Activated naive CD4-positive, alpha-beta T cell treated with anti-CD3 and anti-CD28 coated beads, Interleukin-2, amount 50 U/mL, for 24 hours (primary cell): ENCODE results near the gene SFRP5.

ENCODE experiments used
- H3K27ac Mint-ChIP-seq: one replicate; pipeline ENCODE4 v1.8.0; 2021; ENCODE audit warnings: mild to moderate bottlenecking, mixed read lengths
- H3K27me3 Mint-ChIP-seq: one replicate; pipeline ENCODE4 v1.8.0; 2021; ENCODE audit warnings: mixed read lengths
- H3K36me3 Mint-ChIP-seq: one replicate; pipeline ENCODE4 v1.8.0; 2021; ENCODE audit warnings: mixed read lengths
- H3K4me1 Mint-ChIP-seq: one replicate; pipeline ENCODE4 v1.8.0; 2021; ENCODE audit warnings: mixed read lengths
- H3K4me3 Mint-ChIP-seq: one replicate; pipeline ENCODE4 v1.8.0; 2021; ENCODE audit warnings: mild to moderate bottlenecking, mixed read lengths
- H3K9me3 Mint-ChIP-seq: one replicate; pipeline ENCODE4 v1.8.0; 2021; ENCODE audit warnings: mixed read lengths

Gene SFRP5

GRCh38 chr10:97777143-97777542 lies 5.3 kb upstream of the SFRP5 start:
- H3K4me3 Mint-ChIP-seq, result no peak overlapping the region
- no peaks in the 10 kb centered on the region for H3K9me3 Mint-ChIP-seq
- no peak overlapping the region for H3K27ac Mint-ChIP-seq
- H3K27me3 Mint-ChIP-seq, result peaks cover 6% of the 10 kb centered on the region
- peaks cover 26% of the 10 kb centered on the region for H3K4me1 Mint-ChIP-seq
- no peaks in the 10 kb centered on the region for H3K36me3 Mint-ChIP-seq

- no peaks in the 10 kb centered on the region for H3K9me3 Mint-ChIP-seq
- H3K4me1 Mint-ChIP-seq, result peaks cover 10% of the 10 kb centered on the region
- no peaks in the 10 kb centered on the region for H3K36me3 Mint-ChIP-seq
- peaks cover 20% of the 10 kb centered on the region for H3K27me3 Mint-ChIP-seq
- H3K27ac Mint-ChIP-seq, result no peak overlapping the region
- H3K4me3 Mint-ChIP-seq, result no peak overlapping the region
Measured at GRCh38 chr10:97774811-97775294, 3.1 kb upstream of the SFRP5 start.

GRCh38 chr10:97773096-97773495 lies 1.3 kb upstream of the SFRP5 start:
- no peak overlapping the region for H3K4me3 Mint-ChIP-seq

GRCh38 chr10:97771055-97771891 lies 526 bp downstream of the SFRP5 start:
- Mint-ChIP-seq H3K4me3 (peak overlapping the region; percentile 77), H3K27me3 (peaks cover 27% of the 10 kb centered on the region), H3K4me1 (peaks cover 10% of the 10 kb centered on the region), H3K36me3 (peaks cover 2% of the 10 kb centered on the region), H3K9me3 (no peaks in the 10 kb centered on the region), H3K27ac (no peak overlapping the region)

More at GRCh38 chr10:97773096-97773495, 1.3 kb upstream of the SFRP5 start:
- H3K27me3 Mint-ChIP-seq, result peaks cover 27% of the 10 kb centered on the region
- H3K36me3 Mint-ChIP-seq, result peaks cover 2% of the 10 kb centered on the region
- no peaks in the 10 kb centered on the region for H3K9me3 Mint-ChIP-seq
- H3K27ac Mint-ChIP-seq, result no peak overlapping the region
- H3K4me1 Mint-ChIP-seq, result peaks cover 10% of the 10 kb centered on the region

GRCh38 chr10:97770255-97770654 lies 1.5 kb downstream of the SFRP5 start:
- peak overlapping the region; percentile 73 for H3K4me3 Mint-ChIP-seq
- H3K27me3 Mint-ChIP-seq, result peaks cover 27% of the 10 kb centered on the region
- no peaks in the 10 kb centered on the region for H3K9me3 Mint-ChIP-seq
- peaks cover 10% of the 10 kb centered on the region for H3K4me1 Mint-ChIP-seq
- peaks cover 2% of the 10 kb centered on the region for H3K36me3 Mint-ChIP-seq
- H3K27ac Mint-ChIP-seq, result no peak overlapping the region

- Mint-ChIP-seq H3K4me3 (no peak overlapping the region), H3K9me3 (no peaks in the 10 kb centered on the region), H3K36me3 (peaks cover 4% of the 10 kb centered on the region), H3K27me3 (peaks cover 27% of the 10 kb centered on the region), H3K27ac (no peak overlapping the region), H3K4me1 (peaks cover 15% of the 10 kb centered on the region)
Measured at GRCh38 chr10:97768322-97769315, 3.2 kb downstream of the SFRP5 start.

- Mint-ChIP-seq H3K9me3 (no peaks in the 10 kb centered on the region), H3K27me3 (peaks cover 22% of the 10 kb centered on the region), H3K27ac (no peak overlapping the region), H3K36me3 (peaks cover 4% of the 10 kb centered on the region), H3K4me1 (peaks cover 13% of the 10 kb centered on the region), H3K4me3 (no peak overlapping the region)
Measured at GRCh38 chr10:97766996-97767924, 4.5 kb downstream of the SFRP5 start.

GRCh38 chr10:97766106-97766810 lies 5.5 kb downstream of the SFRP5 start:
- Mint-ChIP-seq H3K36me3 (peaks cover 4% of the 10 kb centered on the region), H3K4me1 (peaks cover 10% of the 10 kb centered on the region), H3K4me3 (no peak overlapping the region), H3K27me3 (peaks cover 19% of the 10 kb centered on the region), H3K9me3 (no peaks in the 10 kb centered on the region), H3K27ac (no peak overlapping the region)

GRCh38 chr10:97765201-97765600 lies 6.6 kb downstream of the SFRP5 start:
- H3K36me3 Mint-ChIP-seq, result peaks cover 4% of the 10 kb centered on the region
- H3K9me3 Mint-ChIP-seq, result no peaks in the 10 kb centered on the region
- peaks cover 5% of the 10 kb centered on the region for H3K4me1 Mint-ChIP-seq
- H3K27me3 Mint-ChIP-seq, result peaks cover 10% of the 10 kb centered on the region
- H3K4me3 Mint-ChIP-seq, result no peak overlapping the region
- no peak overlapping the region for H3K27ac Mint-ChIP-seq

GRCh38 chr10:97764519-97764931 lies 7.3 kb downstream of the SFRP5 start:
- Mint-ChIP-seq H3K9me3 (no peaks in the 10 kb centered on the region), H3K27ac (no peak overlapping the region), H3K27me3 (peaks cover 5% of the 10 kb centered on the region), H3K4me1 (peaks cover 5% of the 10 kb centered on the region), H3K36me3 (peaks cover 4% of the 10 kb centered on the region), H3K4me3 (no peak overlapping the region)

GRCh38 chr10:97763947-97764346 lies 7.9 kb downstream of the SFRP5 start:
- H3K27me3 Mint-ChIP-seq, result peaks cover 3% of the 10 kb centered on the region
- H3K36me3 Mint-ChIP-seq, result peaks cover 4% of the 10 kb centered on the region
- no peaks in the 10 kb centered on the region for H3K9me3 Mint-ChIP-seq
- no peak overlapping the region for H3K4me3 Mint-ChIP-seq
- H3K4me1 Mint-ChIP-seq, result peaks cover 5% of the 10 kb centered on the region
- no peak overlapping the region for H3K27ac Mint-ChIP-seq

GRCh38 chr10:97763411-97763810 lies 8.4 kb downstream of the SFRP5 start:
- Mint-ChIP-seq H3K27ac (peak overlapping the region; percentile 68), H3K36me3 (peaks cover 4% of the 10 kb centered on the region), H3K4me1 (peaks cover 5% of the 10 kb centered on the region), H3K27me3 (peaks cover 3% of the 10 kb centered on the region), H3K9me3 (no peaks in the 10 kb centered on the region), H3K4me3 (no peak overlapping the region)

GRCh38 chr10:97762816-97763215 lies 9.0 kb downstream of the SFRP5 start:
- Mint-ChIP-seq H3K27me3 (no peaks in the 10 kb centered on the region), H3K4me3 (no peak overlapping the region), H3K4me1 (peaks cover 5% of the 10 kb centered on the region), H3K27ac (no peak overlapping the region), H3K9me3 (no peaks in the 10 kb centered on the region), H3K36me3 (peaks cover 2% of the 10 kb centered on the region)

GRCh38 chr10:97762056-97762455 lies 9.7 kb downstream of the SFRP5 start:
- Mint-ChIP-seq H3K27ac (no peak overlapping the region), H3K27me3 (no peaks in the 10 kb centered on the region), H3K9me3 (no peaks in the 10 kb centered on the region), H3K4me3 (no peak overlapping the region), H3K4me1 (peaks cover 5% of the 10 kb centered on the region), H3K36me3 (peaks cover 2% of the 10 kb centered on the region)
